Heart left ventricle (tissue), 13 donors: ENCODE data around the gene ZNF821.

Experiments
- CTCF ChIP-seq, 12 donors: fragments of 200-600 bp; sonication (generic) in 4 of 12; IDR thresholded peaks; one replicate each; pipeline versions ENCODE4 v1.5.0 to v1.8.0; 2018 to 2022; ENCODE audit warnings: antibody characterized with exemption in 12 of 12, mild to moderate bottlenecking in 5 of 12
- POLR2A ChIP-seq, 2 donors: fragments of 450-650 bp; IDR thresholded peaks; one replicate each; pipeline ENCODE4 v1.6.1; 2017; ENCODE audit warnings: antibody characterized with exemption in 2 of 2, mild to moderate bottlenecking in 2 of 2, moderate library complexity in 2 of 2
- donor health status: ischemic (EF 13 %, LVEDD 7.1; RV severe dilation, severe dysfunction).
- donor health status: DM: no; HTN: yes; CAD: no.
- donor health status: DM: no; HTN: no; CAD: no.
- donor health status: ischemic (EF 25% LVEDD 6.9; RV normal size, moderate dysfunction).
- donor health status: ischemic (EF 25% LVEDD 5.7; RV mildly dilated, moderate dysfunction).
- donor health status: ischemic (EF 35%, LVEDD 5.7; RV mildly dilated, moderate dysfunction).
- donor health status: nonischemic (EF 11% LVEDD 7.7; RV severe dilation, severe dysfunction).
- donor health status: DM: yes; HTN: yes; CAD: no.
- donor health status: PGD.
- donor health status: ischemic (EF 29% LVEDD 5.4; RV normal size, mild dysfunction).
- donor health status: nonischemic (EF 23%, LVEDD 6.1; RV moderate dilation, normal function).

- no peak for TF ChIP-seq CTCF (IDR thresholded peaks at IDR 0.05)
- TF ChIP-seq POLR2A (IDR thresholded peaks at IDR 0.05) = no peak
Measured at GRCh38 chr16:71852561-71852960, 31.4 kb downstream of the ZNF821 start.
